GM19043 (cell line): Measurements from ENCODE around the gene GRM8.

ENCODE experiments used
- ATAC-seq: cut with Tn5 transposase; IDR thresholded peaks from one replicate; pipeline ENCODE4 v1.9.1; 2021; ENCODE audit warnings: low read depth; ENCODE audit not compliant: unreplicated experiment

The GRM8 gene

DNA sequence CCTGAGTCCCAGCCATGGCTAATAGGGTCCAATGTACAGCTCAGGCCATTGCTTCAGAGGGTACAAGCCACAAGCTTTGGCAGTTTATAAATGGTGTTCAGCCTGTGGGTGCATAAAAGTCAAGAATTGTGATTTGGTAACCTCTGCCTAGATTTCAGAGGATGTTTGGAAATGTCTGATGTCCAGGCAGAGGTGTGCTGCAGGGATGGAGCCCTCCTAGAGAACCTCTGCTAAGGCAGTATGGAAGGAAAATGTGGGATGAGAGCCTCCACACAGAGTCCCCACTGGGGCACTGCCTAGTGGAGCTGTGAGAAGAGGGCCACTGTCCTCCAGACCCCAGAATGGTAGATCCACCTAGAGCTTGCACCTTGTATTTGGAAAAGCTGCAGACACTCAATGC is 779.9 kb downstream of the GRM8 start:
- no peak for ATAC-seq

- ATAC-seq, result no peak
These were observed 790.3 kb downstream of the GRM8 start for GRCh38 chr7:126462405-126462804.

DNA sequence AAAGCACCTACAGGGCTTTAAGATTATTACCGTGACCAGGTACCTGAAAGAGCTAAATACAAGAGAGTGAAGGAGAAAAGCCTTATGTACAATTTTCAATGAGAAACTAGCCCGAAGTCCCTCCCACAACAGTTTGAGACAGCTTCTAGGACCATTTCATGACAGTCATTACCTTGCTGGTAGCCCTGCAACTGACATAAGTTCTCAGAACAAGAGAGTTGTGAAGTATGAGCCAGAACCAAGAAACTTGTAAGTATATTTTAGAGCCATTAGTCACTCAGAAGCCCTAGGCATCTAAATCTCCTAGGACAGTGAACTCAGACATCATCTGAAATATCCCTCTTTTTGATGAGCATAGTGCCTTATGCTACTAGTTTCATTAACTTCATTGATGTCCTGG is 792.1 kb downstream of the GRM8 start:
- no peak for ATAC-seq

GRCh38 chr7:126453104-126453503 is 799.6 kb downstream of the GRM8 start:
- ATAC-seq, result no peak

DNA sequence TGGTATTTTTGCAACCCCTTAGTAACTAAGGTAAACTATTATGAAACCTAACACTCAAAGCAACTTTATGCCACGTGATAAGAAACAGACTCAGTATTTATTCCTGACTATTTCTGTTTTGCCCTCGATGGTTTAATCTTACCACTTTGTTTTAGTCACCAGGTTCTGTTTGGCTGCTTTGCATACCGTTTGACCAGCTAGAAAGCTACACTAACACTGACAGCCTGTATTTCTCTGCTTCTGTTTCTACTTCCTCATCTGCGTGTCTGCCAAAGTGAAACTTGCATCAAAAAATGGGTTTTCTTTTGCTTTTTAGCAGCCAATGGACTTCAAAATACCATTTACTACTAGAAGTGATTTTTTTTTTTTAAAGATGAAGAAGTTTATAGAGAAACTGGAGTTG is 802.5 kb downstream of the GRM8 start:
- ATAC-seq, result peak; percentile 93

GRCh38 chr7:126449611-126450268 is 803.0 kb downstream of the GRM8 start:
- ATAC-seq, result peak; percentile 9

DNA sequence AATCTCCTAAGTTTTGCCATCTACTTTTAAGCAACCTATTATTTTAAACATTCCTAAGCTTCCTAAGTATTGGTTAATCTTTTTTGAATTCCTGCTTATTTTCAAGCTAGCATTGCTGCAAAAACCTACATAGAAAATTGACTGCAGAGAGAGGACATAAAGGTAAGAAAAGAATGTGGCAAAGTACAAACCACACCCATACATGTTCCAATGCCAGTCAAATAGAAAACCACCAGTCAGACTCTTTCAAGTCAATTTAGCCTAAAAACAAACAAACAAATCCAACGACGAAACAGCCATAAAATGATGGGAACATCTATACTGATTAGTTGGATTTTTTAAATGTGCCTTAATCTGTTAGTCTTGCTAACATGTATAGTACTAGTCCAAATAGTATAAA is 804.8 kb downstream of the GRM8 start:
- no peak for ATAC-seq

DNA sequence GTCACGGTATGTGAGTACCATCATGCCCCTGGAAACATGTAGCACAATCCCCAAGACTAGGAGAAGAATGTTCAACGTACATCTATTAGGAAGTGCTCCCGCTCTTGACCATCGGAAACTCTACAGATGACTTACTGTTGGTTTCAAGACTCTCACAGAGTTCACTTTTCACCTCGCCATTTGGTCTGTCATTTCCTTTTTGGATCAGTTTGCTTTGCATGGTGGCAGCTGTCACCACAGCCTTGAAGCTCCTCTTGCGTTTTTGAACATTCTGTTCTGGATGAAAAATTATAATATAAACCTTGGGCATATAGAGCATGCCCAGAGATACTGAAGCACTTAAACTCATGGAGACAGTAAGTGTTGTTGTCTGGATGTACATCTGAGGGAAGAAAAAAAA is 806.8 kb downstream of the GRM8 start:
- no peak for ATAC-seq

DNA sequence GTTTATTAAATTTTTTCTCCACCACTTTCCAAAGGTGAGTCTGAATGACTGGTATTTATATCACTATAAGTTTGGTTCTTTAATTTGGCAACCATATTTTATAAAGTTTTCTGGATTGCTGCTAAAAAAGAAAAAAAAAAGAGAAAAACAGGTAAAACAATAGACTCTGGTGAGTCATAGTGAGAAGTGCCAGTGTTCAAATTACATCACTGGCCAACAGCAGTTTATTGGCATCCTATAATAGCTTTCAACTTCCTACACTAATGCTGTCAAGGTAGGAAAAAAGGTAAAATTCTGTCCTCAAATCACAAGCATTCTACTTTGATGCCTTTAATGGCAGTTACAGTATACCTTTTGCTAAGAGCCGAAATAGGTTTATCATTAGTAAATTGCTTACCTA is 808.8 kb downstream of the GRM8 start:
- ATAC-seq, result no peak

GRCh38 chr7:126442908-126443307 is 809.8 kb downstream of the GRM8 start:
- ATAC-seq, result no peak

- no peak for ATAC-seq
These were observed 811.0 kb downstream of the GRM8 start for GRCh38 chr7:126441745-126442144.

GRCh38 chr7:126440542-126440941 is 812.2 kb downstream of the GRM8 start:
- ATAC-seq, result no peak

GRCh38 chr7:126436213-126436868 is 816.4 kb downstream of the GRM8 start:
- no peak for ATAC-seq

- no peak for ATAC-seq
These were observed 826.1 kb downstream of the GRM8 start for GRCh38 chr7:126426652-126427051.

DNA sequence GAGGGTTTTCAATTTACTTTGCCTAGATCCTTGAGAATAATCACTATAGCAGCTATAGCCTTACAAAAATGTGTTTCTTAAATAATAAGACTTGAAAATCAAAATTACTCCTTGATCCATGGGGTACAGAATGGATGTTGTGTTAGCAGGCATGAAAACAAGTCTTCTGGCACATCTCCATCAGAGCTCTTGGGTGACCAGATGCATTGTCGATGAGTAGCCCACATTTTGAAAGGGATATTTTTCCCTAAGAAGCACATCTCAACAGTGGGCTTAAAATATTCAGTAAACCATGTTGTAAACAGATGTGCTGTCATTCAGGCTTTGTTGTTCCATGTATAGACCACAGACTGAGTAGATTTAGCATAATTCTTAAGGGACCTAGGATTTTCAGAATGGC is 827.8 kb downstream of the GRM8 start:
- no peak for ATAC-seq

DNA sequence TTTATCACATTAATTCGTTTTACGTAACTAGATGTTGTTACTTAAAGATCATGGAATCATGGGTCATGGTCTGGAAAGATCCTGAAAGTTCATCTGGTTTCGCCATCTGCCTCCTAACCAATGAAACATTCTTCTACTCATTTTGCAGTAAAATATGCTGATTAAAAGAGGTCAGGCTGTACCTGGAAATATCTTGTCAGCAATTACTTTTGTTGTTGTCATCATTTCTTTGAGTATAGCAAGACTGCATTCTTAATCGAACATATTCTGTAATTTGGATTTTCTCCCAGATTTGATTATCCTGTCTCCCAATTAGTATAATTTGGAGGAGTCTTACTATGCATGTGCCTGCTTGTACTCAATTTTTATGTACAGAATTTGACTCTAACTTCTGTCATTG is 833.7 kb downstream of the GRM8 start:
- no peak for ATAC-seq

- peak; percentile 72 for ATAC-seq
These were observed 840.8 kb downstream of the GRM8 start for GRCh38 chr7:126411821-126412383.

DNA sequence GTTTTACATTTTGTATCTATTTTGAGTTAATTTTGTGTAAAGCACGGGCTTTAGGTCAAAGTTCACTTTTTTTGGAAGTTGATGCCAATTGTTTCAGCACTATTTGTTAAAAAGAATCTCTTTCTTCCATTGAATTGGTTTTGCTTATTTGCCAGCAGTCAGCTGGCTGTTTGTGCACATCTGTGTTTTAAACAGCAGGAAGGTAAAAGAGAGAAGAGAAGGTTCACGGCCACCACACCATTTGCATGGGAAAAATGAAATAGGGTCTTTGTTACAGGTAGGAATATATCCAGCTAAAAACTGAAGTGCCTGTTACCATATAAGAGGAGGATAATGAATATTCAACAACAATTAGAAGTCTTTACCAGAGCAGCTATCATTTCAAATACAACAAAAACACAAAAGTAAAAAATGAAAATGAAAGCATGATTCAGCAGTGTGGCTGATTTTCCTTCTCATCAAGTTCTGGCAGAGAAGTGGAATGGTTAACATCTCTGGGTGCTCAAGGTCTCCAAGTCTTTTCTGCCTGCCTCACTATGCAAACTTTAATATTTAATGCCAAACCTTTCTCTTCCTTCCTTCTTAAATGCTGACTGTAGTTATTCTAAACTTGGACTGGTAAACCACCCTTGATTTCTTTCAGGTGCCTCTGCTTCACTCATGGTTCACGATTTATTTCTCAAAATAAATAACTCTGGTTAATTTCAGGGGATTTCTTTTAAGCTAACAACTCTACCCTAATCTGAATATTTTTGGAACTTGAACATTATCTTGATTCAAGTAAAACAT is 841.5 kb downstream of the GRM8 start:
- peak; percentile 47 for ATAC-seq

DNA sequence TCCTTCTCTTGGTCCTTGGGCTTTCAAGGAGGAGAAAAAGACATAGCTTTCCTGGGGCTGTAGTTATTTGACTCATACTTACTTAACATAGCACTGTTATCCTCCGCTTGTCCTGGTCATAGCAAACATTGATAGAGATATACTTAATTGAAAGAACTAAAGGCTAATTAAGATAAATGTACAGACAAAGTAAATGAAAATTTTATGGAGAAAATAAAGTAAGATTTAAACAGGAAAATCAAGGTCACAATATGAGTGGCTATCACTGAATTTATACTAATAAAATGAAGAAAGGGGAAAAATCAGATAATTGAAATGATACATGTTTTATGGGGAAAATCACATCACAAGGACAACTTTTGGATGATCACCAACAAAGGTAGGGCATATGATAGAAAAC is 849.7 kb downstream of the GRM8 start:
- ATAC-seq, result no peak

GRCh38 chr7:126401918-126402317 is 850.8 kb downstream of the GRM8 start:
- ATAC-seq, result no peak

DNA sequence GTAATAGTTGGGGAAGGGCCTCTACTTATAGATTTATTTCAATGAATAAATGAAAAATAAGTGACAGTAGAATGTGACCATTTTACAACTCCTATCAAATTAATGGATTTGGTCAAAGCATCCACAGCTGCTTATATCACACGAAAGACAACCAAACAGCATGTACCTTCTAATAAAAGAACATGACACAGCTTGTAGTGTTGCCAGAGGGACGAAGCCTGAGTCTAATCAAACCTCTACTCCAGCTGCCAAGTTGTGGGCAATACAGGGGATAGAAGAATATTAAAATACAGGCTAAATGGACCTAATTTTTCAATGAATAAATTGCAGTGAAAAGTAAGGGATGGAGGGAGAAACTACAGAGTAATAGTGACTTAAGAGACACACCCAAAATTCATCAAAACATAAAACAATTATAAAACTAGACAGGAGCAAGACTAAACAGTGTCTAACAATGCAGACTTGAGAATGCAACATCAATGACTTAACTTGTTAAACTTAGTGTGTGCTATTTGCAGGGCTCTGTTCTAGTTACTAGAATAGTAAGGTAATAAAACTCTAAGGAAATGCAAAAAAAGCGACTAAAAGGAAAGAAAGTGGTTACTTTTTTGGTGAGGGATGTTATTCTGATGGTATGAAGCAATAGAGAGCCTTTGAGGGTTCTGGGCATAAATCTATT is 853.8 kb downstream of the GRM8 start:
- no peak for ATAC-seq
